KMS-11 (cell line): ENCODE measurements around the gene RRBP1.

Experiments
- H2AFZ ChIP-seq: fragments of 200-600 bp; sonication (generic); 2 replicates; pipeline ENCODE4 v1.6.1; 2016; ENCODE audit warnings: antibody characterized with exemption, mixed run types, low read depth
- H3K27ac ChIP-seq: fragments of 200-600 bp; sonication (generic); 2 replicates; pipeline ENCODE4 v1.6.1; 2016; ENCODE audit warnings: mild to moderate bottlenecking, mixed run types
- H3K27me3 ChIP-seq: fragments of 200-600 bp; sonication (generic); 2 replicates; pipeline ENCODE4 v1.6.1; 2017; ENCODE audit warnings: mild to moderate bottlenecking, low read depth, mixed run types, moderate library complexity; ENCODE audit not compliant: insufficient read depth
- H3K36me3 ChIP-seq: fragments of 200-600 bp; sonication (generic); 2 replicates; pipeline ENCODE4 v1.6.1; 2017; ENCODE audit warnings: mild to moderate bottlenecking, mixed run types; ENCODE audit not compliant: insufficient read depth
- H3K4me1 ChIP-seq: fragments of 200-600 bp; sonication (generic); 2 replicates; pipeline ENCODE4 v1.6.1; 2016; ENCODE audit warnings: mild to moderate bottlenecking, low read depth, mixed run types; ENCODE audit not compliant: poor library complexity, severe bottlenecking
- H3K4me2 ChIP-seq: fragments of 200-600 bp; sonication (generic); 2 replicates; pipeline ENCODE4 v1.7.0; 2016; ENCODE audit warnings: mild to moderate bottlenecking, mixed run types
- H3K4me3 ChIP-seq: fragments of 200-600 bp; sonication (generic); IDR thresholded peaks from 2 replicates; pipeline ENCODE4 v1.6.1; 2017; ENCODE audit warnings: low read depth, low read length, mixed read lengths; ENCODE audit not compliant: insufficient read depth
- H3K79me2 ChIP-seq: fragments of 200-600 bp; sonication (generic); 2 replicates; pipeline ENCODE4 v1.6.1; 2016; ENCODE audit warnings: low read depth, mixed run types; ENCODE audit not compliant: insufficient read depth
- H3K9ac ChIP-seq: fragments of 200-600 bp; sonication (generic); 2 replicates; pipeline ENCODE4 v1.6.1; 2016; ENCODE audit warnings: mild to moderate bottlenecking, mixed run types
- H4K20me1 ChIP-seq: fragments of 200-600 bp; sonication (generic); 2 replicates; pipeline ENCODE4 v1.6.1; 2016; ENCODE audit warnings: mild to moderate bottlenecking, mixed run types; ENCODE audit not compliant: insufficient read depth
- CTCF ChIP-seq: fragments of 200-600 bp; sonication (generic); conservative IDR thresholded peaks from 2 replicates; pipeline ENCODE4 v1.6.1; 2017; ENCODE audit warnings: low read depth, mild to moderate bottlenecking, antibody characterized with exemption, low read length, moderate library complexity, mixed read lengths

Gene RRBP1

GRCh38 chr20:17637985-17638640 is 43.9 kb downstream of the RRBP1 start:
- no peaks in the 10 kb centered on the region for H3K4me1 ChIP-seq
- no peak overlapping the region for H3K9ac ChIP-seq
- no peak overlapping the region for H2AFZ ChIP-seq
- no peak overlapping the region for H3K27ac ChIP-seq
- no peaks in the 10 kb centered on the region for H4K20me1 ChIP-seq
- no peak overlapping the region for H3K4me2 ChIP-seq
- no peaks in the 10 kb centered on the region for H3K27me3 ChIP-seq
- H3K79me2 ChIP-seq: no peaks in the 10 kb centered on the region
- TF ChIP-seq CTCF: no peak
- H3K36me3 ChIP-seq: no peaks in the 10 kb centered on the region
- no peak overlapping the region for H3K4me3 ChIP-seq

GRCh38 chr20:17637413-17637780 is 44.6 kb downstream of the RRBP1 start:
- Histone ChIP-seq H3K4me2 (no peak overlapping the region), H3K9ac (no peak overlapping the region), H3K4me3 (no peak overlapping the region), H3K79me2 (no peaks in the 10 kb centered on the region), H3K36me3 (no peaks in the 10 kb centered on the region), H3K4me1 (no peaks in the 10 kb centered on the region), H3K27ac (no peak overlapping the region), H2AFZ (no peak overlapping the region), H4K20me1 (no peaks in the 10 kb centered on the region), H3K27me3 (no peaks in the 10 kb centered on the region)
- no peak for TF ChIP-seq CTCF

GRCh38 chr20:17636523-17637412 is 45.3 kb downstream of the RRBP1 start:
- H3K27ac ChIP-seq: no peak overlapping the region
- no peak overlapping the region for H3K4me3 ChIP-seq
- no peak overlapping the region for H3K9ac ChIP-seq
- no peaks in the 10 kb centered on the region for H3K4me1 ChIP-seq
- H4K20me1 ChIP-seq: no peaks in the 10 kb centered on the region
- no peak for TF ChIP-seq CTCF
- no peaks in the 10 kb centered on the region for H3K36me3 ChIP-seq
- H2AFZ ChIP-seq: no peak overlapping the region
- H3K4me2 ChIP-seq: no peak overlapping the region
- no peaks in the 10 kb centered on the region for H3K27me3 ChIP-seq
- no peaks in the 10 kb centered on the region for H3K79me2 ChIP-seq

GRCh38 chr20:17635332-17636244 is 46.5 kb downstream of the RRBP1 start:
- Histone ChIP-seq H3K4me3 (no peak overlapping the region), H2AFZ (no peak overlapping the region), H3K27ac (no peak overlapping the region), H3K27me3 (no peaks in the 10 kb centered on the region), H3K79me2 (no peaks in the 10 kb centered on the region), H3K4me1 (no peaks in the 10 kb centered on the region), H3K36me3 (no peaks in the 10 kb centered on the region), H3K4me2 (no peak overlapping the region), H4K20me1 (no peaks in the 10 kb centered on the region), H3K9ac (no peak overlapping the region)
- no peak for TF ChIP-seq CTCF
